ENCODE data around the gene FAM76A.

GRCh38 chr1:27704958-27705357, 20.8 kb upstream of the FAM76A start:
- TF ChIP-seq CTCF (IDR thresholded peaks at IDR 0.05) (no peak), EP300 (IDR thresholded peaks at IDR 0.05) (no peak), POLR2AphosphoS5 (IDR thresholded peaks at IDR 0.05) (no peak), POLR2A (IDR thresholded peaks at IDR 0.05) (no peak)

Data from stomach (tissue), 4 donors.